HEK293 (cell line): ENCODE results near the gene TEAD1.

ENCODE experiments used
- CTCF ChIP-seq: fragments of 450-650 bp; formaldehyde crosslinking; IDR thresholded peaks from 2 replicates; pipeline ENCODE4 v1.5.1; 2016; ENCODE audit warnings: missing biosample characterization, missing genetic modification characterization
- PRDM10 ChIP-seq: fragments of 450-650 bp; formaldehyde crosslinking; IDR thresholded peaks from 2 replicates; pipeline ENCODE4 v1.5.1; 2016; ENCODE audit warnings: missing biosample characterization, missing genetic modification characterization
- REST ChIP-seq: fragments of 450-650 bp; formaldehyde crosslinking; IDR thresholded peaks from 2 replicates; pipeline ENCODE4 v1.5.1; 2016; ENCODE audit warnings: missing biosample characterization, missing genetic modification characterization
- ZBTB10 ChIP-seq: fragments of 450-650 bp; formaldehyde crosslinking; IDR thresholded peaks from 2 replicates; pipeline ENCODE4 v1.5.1; 2016; ENCODE audit warnings: missing biosample characterization, missing genetic modification characterization
- ZBTB8A ChIP-seq: fragments of 450-650 bp; formaldehyde crosslinking; IDR thresholded peaks from 2 replicates; pipeline ENCODE4 v1.5.1; 2016; ENCODE audit warnings: missing biosample characterization, missing genetic modification characterization
- ZNF473 ChIP-seq: fragments of 450-650 bp; formaldehyde crosslinking; IDR thresholded peaks from 2 replicates; pipeline ENCODE4 v1.5.1; 2017; ENCODE audit warnings: missing biosample characterization, missing genetic modification characterization
- ZNF792 ChIP-seq: fragments of 450-650 bp; formaldehyde crosslinking; IDR thresholded peaks from 2 replicates; pipeline ENCODE4 v1.5.1; 2016; ENCODE audit warnings: missing biosample characterization, missing genetic modification characterization

- no peak for TF ChIP-seq CTCF (tag by site-specific recombination)
- no peak for TF ChIP-seq REST
- no peak for TF ChIP-seq ZBTB10 (tag by site-specific recombination)
- peak; percentile 86 for TF ChIP-seq ZBTB8A (tag by site-specific recombination)
- TF ChIP-seq ZNF792 (tag by site-specific recombination), result no peak
- TF ChIP-seq PRDM10 (tag by site-specific recombination), result no peak
- no peak for TF ChIP-seq ZNF473 (tag by site-specific recombination)
These were observed 171.6 kb downstream of the TEAD1 start for GRCh38 chr11:12845739-12846358.
